ENCODE results near the gene PPAN.

PPAN gene

DNA sequence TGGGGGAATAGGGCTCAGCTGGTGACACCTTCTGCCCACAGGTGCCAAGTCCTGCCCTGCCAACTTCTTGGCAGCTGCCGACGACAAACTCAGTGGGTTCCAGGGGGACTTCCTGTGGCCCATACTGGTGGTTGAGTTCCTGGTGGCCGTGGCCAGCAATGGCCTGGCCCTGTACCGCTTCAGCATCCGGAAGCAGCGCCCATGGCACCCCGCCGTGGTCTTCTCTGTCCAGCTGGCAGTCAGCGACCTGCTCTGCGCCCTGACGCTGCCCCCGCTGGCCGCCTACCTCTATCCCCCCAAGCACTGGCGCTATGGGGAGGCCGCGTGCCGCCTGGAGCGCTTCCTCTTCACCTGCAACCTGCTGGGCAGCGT, 7.4 kb downstream of the PPAN start:
- H3K27ac ChIP-seq: peak overlapping the region; percentile 87 to 99 (median 96); a peak in 21 of 22 replicates

DNA sequence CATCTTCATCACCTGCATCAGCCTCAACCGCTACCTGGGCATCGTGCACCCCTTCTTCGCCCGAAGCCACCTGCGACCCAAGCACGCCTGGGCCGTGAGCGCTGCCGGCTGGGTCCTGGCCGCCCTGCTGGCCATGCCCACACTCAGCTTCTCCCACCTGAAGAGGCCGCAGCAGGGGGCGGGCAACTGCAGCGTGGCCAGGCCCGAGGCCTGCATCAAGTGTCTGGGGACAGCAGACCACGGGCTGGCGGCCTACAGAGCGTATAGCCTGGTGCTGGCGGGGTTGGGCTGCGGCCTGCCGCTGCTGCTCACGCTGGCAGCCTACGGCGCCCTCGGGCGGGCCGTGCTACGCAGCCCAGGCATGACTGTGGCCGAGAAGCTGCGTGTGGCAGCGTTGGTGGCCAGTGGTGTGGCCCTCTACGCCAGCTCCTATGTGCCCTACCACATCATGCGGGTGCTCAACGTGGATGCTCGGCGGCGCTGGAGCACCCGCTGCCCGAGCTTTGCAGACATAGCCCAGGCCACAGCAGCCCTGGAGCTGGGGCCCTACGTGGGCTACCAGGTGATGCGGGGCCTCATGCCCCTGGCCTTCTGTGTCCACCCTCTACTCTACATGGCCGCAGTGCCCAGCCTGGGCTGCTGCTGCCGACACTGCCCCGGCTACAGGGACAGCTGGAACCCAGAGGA, 7.9 kb downstream of the PPAN start:
- H4K20me1 ChIP-seq: peaks cover 46 to 98% (median 69%) of the 10 kb centered on the region in 11 experiments; a peak in 21 of 22 replicates
- H3K27me3 ChIP-seq: no peaks in the 10 kb centered on the region
- H3K27ac ChIP-seq: peak overlapping the region in 10 of 11 experiments; percentile 87 to 99 (median 96); a peak in 17 of 22 replicates
- H3K4me2 ChIP-seq: peak overlapping the region; percentile 84 to 100 (median 98); a peak in 21 of 22 replicates
- peaks cover 84 to 98% (median 95%) of the 10 kb centered on the region in 10 experiments for H3K4me1 ChIP-seq
- peak overlapping the region in 3 of 10 experiments; percentile 44 to 93 (median 83); a peak in 6 of 20 replicates for H3K4me3 ChIP-seq
- peak overlapping the region in 9 of 11 experiments; percentile 86 to 99 (median 96); a peak in 14 of 22 replicates for H3K9ac ChIP-seq
- peaks cover 75 to 89% (median 78%) of the 10 kb centered on the region in 11 experiments for H3K36me3 ChIP-seq
- no peaks in the 10 kb centered on the region for H3K9me3 ChIP-seq (replicated peaks in 1 of 11)
- no peak for TF ChIP-seq Cebpa-rat (IDR thresholded peaks at IDR 0.05)

More for the DNA sequence above, 7.4 kb downstream of the PPAN start:
- TF ChIP-seq Cebpa-rat (IDR thresholded peaks at IDR 0.05): no peak
- Histone ChIP-seq H3K36me3 (peaks cover 77 to 92% (median 80%) of the 10 kb centered on the region in 11 experiments), H4K20me1 (peaks cover 46 to 98% (median 66%) of the 10 kb centered on the region in 11 experiments; a peak in 21 of 22 replicates), H3K27me3 (no peaks in the 10 kb centered on the region), H3K9ac (peak overlapping the region; percentile 81 to 99 (median 96); a peak in 21 of 22 replicates), H3K4me2 (peak overlapping the region; percentile 84 to 100 (median 98)), H3K4me3 (peak overlapping the region in 5 of 10 experiments; percentile 44 to 96 (median 90); a peak in 8 of 20 replicates), H3K4me1 (peaks cover 83 to 100% (median 95%) of the 10 kb centered on the region in 10 experiments), H3K9me3 (replicated peaks in 1 of 11) (no peaks in the 10 kb centered on the region)

GRCh38 chr19:10114651-10115391, 8.7 kb downstream of the PPAN start:
- no peak for TF ChIP-seq Cebpa-rat (IDR thresholded peaks at IDR 0.05)
- Histone ChIP-seq H3K4me2 (peak overlapping the region in 7 of 11 experiments; percentile 84 to 100 (median 98); a peak in 9 of 22 replicates), H4K20me1 (peaks cover 46 to 95% (median 70%) of the 10 kb centered on the region in 11 experiments; a peak in 21 of 22 replicates), H3K27me3 (no peaks in the 10 kb centered on the region), H3K9me3 (replicated peaks in 1 of 11) (no peaks in the 10 kb centered on the region), H3K4me3 (peak overlapping the region in 1 of 10 experiments; percentile 93; a peak in 2 of 20 replicates), H3K4me1 (peaks cover 77 to 91% (median 88%) of the 10 kb centered on the region in 10 experiments), H3K9ac (peak overlapping the region in 4 of 11 experiments; percentile 37 to 96 (median 94); a peak in 5 of 22 replicates), H3K27ac (peak overlapping the region in 6 of 11 experiments; percentile 27 to 98 (median 92); a peak in 10 of 22 replicates), H3K36me3 (peaks cover 68 to 82% (median 71%) of the 10 kb centered on the region in 11 experiments)

GRCh38 chr19:10115392-10116084, 9.4 kb downstream of the PPAN start:
- no peak overlapping the region; a peak in 1 of 20 replicates for H3K4me3 ChIP-seq
- peak overlapping the region in 6 of 11 experiments; percentile 22 to 100 (median 94); a peak in 8 of 22 replicates for H3K4me2 ChIP-seq
- H3K9me3 ChIP-seq (replicated peaks in 1 of 11): no peaks in the 10 kb centered on the region
- H3K9ac ChIP-seq: peak overlapping the region in 6 of 11 experiments; percentile 11 to 96 (median 66); a peak in 6 of 22 replicates
- H3K27ac ChIP-seq: peak overlapping the region in 3 of 11 experiments; percentile 10 to 20 (median 11); a peak in 2 of 22 replicates
- H3K27me3 ChIP-seq: no peaks in the 10 kb centered on the region
- peaks cover 46 to 88% (median 69%) of the 10 kb centered on the region in 11 experiments; a peak in 21 of 22 replicates for H4K20me1 ChIP-seq
- TF ChIP-seq Cebpa-rat (IDR thresholded peaks at IDR 0.05): no peak
- peaks cover 77 to 91% (median 88%) of the 10 kb centered on the region in 10 experiments for H3K4me1 ChIP-seq
- peaks cover 61 to 75% (median 63%) of the 10 kb centered on the region in 11 experiments for H3K36me3 ChIP-seq

DNA sequence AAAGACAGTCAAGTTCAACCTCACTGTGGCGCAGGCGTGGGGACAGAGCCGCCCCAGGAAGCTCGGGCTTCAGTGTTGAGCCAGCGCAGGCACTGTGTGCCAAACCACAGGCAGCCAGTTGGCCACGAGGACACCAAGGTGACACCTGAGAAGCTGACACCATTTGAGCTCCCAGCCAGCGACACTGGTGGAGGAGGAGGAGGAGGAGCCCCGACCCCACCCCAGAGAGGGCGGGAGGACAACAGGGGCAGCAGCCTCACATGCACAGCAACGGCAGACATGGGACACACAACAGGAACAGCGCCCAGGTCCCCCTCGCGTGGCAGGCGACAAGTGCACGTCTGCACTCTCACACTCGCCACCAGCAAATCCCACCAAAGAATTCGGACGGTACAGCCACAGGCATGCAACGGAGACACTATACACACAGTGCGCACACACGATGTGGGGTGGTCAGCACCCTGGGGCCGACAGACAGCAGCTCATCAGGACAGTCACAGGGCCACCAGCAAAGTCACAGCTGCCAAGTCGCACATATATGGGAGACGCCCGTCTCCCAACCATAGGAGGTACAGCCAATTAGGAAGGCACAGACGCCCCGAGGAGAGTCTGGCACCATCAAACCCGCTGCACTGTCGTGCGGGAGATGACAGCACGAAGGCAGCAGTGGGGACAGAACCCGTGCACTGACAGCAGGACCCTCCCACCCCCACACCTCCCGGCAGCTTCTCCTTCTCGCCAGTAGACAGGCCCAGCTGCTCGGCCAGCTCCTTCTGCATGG, 10.1 kb downstream of the PPAN start:
- H3K4me3 ChIP-seq: peak overlapping the region in 1 of 10 experiments; percentile 97; a peak in 1 of 20 replicates
- peaks cover 46 to 80% (median 69%) of the 10 kb centered on the region in 11 experiments; a peak in 21 of 22 replicates for H4K20me1 ChIP-seq
- H3K27me3 ChIP-seq: no peaks in the 10 kb centered on the region
- peak overlapping the region in 10 of 11 experiments; percentile 22 to 100 (median 96); a peak in 14 of 22 replicates for H3K4me2 ChIP-seq
- peak overlapping the region in 4 of 11 experiments; percentile 8 to 28 (median 12); a peak in 2 of 22 replicates for H3K27ac ChIP-seq
- peaks cover 54 to 67% (median 56%) of the 10 kb centered on the region in 11 experiments for H3K36me3 ChIP-seq
- peaks cover 77 to 91% (median 88%) of the 10 kb centered on the region in 10 experiments for H3K4me1 ChIP-seq
- no peaks in the 10 kb centered on the region for H3K9me3 ChIP-seq (replicated peaks in 1 of 11)
- peak overlapping the region in 7 of 11 experiments; percentile 37 to 96 (median 95); a peak in 7 of 22 replicates for H3K9ac ChIP-seq
- no peak for TF ChIP-seq Cebpa-rat (IDR thresholded peaks at IDR 0.05)

DNA sequence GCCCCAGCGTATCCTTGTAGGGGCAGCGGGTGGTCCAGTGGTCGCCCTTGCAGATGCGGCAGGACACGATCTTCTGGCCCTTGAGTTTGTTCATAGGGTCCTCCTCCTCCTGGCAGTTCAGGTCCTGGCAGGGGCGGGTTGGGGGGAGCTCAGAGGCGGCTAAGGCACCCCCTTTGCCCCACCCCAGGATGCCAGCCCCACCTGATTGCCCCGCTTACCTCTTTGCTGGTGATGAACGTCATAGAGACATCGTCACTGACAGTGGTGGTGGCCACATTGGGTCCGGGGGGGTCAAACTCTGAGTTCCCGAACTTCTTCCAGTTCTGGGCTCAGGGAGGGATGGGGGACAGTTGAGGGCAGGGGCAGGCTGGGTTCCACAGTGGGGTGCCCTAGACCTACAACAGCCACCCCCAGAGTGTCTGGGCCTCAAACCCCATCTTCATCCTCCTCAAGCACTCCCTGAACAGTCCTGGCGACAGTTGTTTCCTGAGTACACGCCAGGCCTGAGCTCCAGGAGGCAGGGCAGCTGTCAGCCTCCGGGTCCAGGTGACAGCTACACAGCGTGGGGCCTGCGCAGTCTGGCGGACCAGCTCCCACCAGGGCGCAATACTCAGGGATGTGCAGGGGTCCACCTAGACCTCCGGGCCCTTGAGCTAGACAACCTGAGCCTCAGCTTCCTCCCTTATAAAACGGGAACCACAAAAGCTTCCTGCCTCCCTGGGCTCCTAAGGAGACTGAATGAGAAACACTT, 10.9 kb downstream of the PPAN start:
- TF ChIP-seq Cebpa-rat (IDR thresholded peaks at IDR 0.05): no peak
- peak overlapping the region; percentile 84 to 100 (median 97); a peak in 20 of 22 replicates for H3K4me2 ChIP-seq
- H4K20me1 ChIP-seq: peaks cover 46 to 74% (median 69%) of the 10 kb centered on the region in 11 experiments; a peak in 21 of 22 replicates

More for the DNA sequence above, 10.9 kb downstream of the PPAN start:
- Histone ChIP-seq H3K27ac (peak overlapping the region in 4 of 11 experiments; percentile 11 to 28 (median 27); a peak in 5 of 22 replicates), H3K9me3 (replicated peaks in 1 of 11) (no peaks in the 10 kb centered on the region), H3K4me1 (peaks cover 78 to 91% (median 88%) of the 10 kb centered on the region in 10 experiments), H3K9ac (peak overlapping the region in 9 of 11 experiments; percentile 50 to 97 (median 95); a peak in 14 of 22 replicates), H3K36me3 (peaks cover 52 to 60% (median 56%) of the 10 kb centered on the region in 11 experiments), H3K27me3 (no peaks in the 10 kb centered on the region), H3K4me3 (peak overlapping the region in 5 of 10 experiments; percentile 12 to 97 (median 48); a peak in 7 of 20 replicates)

All from BLaER1 treated with 17β-estradiol and CSF1 and Interleukin-3, amounts not matched to agents 10 nM and 100 nM (cell line).